Vagina (tissue), 2 donors: ENCODE results near the gene WARS2. TPM values are rescaled to one million over a fixed set of nuclear protein-coding genes. Genes with fewer than 3 reads are reported as not detected.

ENCODE experiments used
- DNase-seq, 2 donors: peaks; one replicate each; pipeline ENCODE4 v3.0.0-alpha.2; 2017; ENCODE audit errors: extremely low spot score in 2 of 2
- H3K27ac ChIP-seq: fragments of 200-600 bp; sonication (generic); one replicate; pipeline ENCODE4 v1.5.1; 2019
- H3K27me3 ChIP-seq: fragments of 200-600 bp; sonication (generic); one replicate; pipeline ENCODE4 v1.5.1; 2019
- H3K36me3 ChIP-seq, 2 donors: fragments of 200-600 bp; sonication (generic); one replicate each; pipeline ENCODE4 v1.5.1; 2017 to 2019
- H3K4me1 ChIP-seq: fragments of 200-600 bp; sonication (generic); one replicate; pipeline ENCODE4 v1.5.1; 2019
- H3K4me3 ChIP-seq, 2 donors: fragments of 200-600 bp; sonication (generic); 1 replicate in 1 of 2; 2 replicates in 1 of 2; pipeline ENCODE4 v1.5.1; 2016 to 2019
- H3K9me3 ChIP-seq: fragments of 200-600 bp; sonication (generic); one replicate; pipeline ENCODE4 v1.5.1; 2019
- POLR2A ChIP-seq, 2 donors: fragments of 450-650 bp; IDR thresholded peaks; one replicate each; pipeline ENCODE4 v1.6.1; 2017; ENCODE audit warnings: antibody characterized with exemption in 2 of 2, mild to moderate bottlenecking in 2 of 2, moderate library complexity in 2 of 2
- POLR2AphosphoS5 ChIP-seq, 2 donors: sonication (generic); formaldehyde crosslinking; IDR thresholded peaks; one replicate each; pipeline ENCODE4 v1.9.0; 2017; ENCODE audit warnings: antibody characterized with exemption in 2 of 2, mild to moderate bottlenecking in 2 of 2, low read depth in 1 of 2; ENCODE audit not compliant: insufficient read depth in 1 of 2
- intact Hi-C: fragments of 100-400 bp; cut with DNase I; formaldehyde crosslinking; loops from one replicate; pipeline ENCODE4 v1.15.1; 2023
- total RNA-seq: library from RNA; depleted of rRNA; stranded (reverse); fragments of >200 nt; gene quantifications from one replicate; pipeline ENCODE4 v1.2.3, GENCODE V29; 2016
- TF ChIP-seq, protein P1 (sequence below), 3 experiments: fragments of 450-650 bp in 2 of 3; fragments of 200-600 bp in 1 of 3; sonication (generic) in 1 of 3; IDR thresholded peaks; one replicate each; pipeline ENCODE4 v1.5.1; 2017 to 2019; ENCODE audit warnings: antibody characterized with exemption in 3 of 3, mild to moderate bottlenecking in 2 of 3, moderate library complexity in 2 of 3

The WARS2 gene
- total RNA-seq, 1 donor from 2014 or later, result 8.3 TPM

DNA sequence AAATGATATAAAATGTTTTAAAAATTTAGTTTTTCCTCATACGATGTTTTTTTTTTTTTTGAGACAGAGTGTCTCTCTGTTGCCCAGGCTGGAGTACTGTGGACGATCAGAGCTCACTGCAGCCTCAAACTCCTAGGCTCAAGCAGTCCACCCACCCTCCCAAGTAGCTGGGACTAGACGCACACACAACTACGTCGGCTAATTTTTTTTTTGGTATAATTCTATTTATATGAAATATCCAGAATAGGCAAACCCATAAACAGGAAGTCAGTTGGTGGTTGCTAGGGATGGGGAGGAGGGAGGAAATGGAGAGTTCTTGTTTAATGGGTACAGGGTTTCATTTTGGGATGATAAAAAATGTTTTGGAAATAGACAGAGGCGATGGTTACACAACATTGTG, 56.5 kb downstream of the WARS2 start:
- no peak overlapping the region for H3K27ac ChIP-seq
- peaks cover 6% of the 10 kb centered on the region for H3K4me1 ChIP-seq
- intact Hi-C loops, result no loop called here
- H3K36me3 ChIP-seq, result no peaks in the 10 kb centered on the region
- no peaks in the 10 kb centered on the region for H3K27me3 ChIP-seq
- no peak for DNase-seq
- TF ChIP-seq POLR2A (IDR thresholded peaks at IDR 0.05), result no peak
- TF ChIP-seq, protein P1, sequence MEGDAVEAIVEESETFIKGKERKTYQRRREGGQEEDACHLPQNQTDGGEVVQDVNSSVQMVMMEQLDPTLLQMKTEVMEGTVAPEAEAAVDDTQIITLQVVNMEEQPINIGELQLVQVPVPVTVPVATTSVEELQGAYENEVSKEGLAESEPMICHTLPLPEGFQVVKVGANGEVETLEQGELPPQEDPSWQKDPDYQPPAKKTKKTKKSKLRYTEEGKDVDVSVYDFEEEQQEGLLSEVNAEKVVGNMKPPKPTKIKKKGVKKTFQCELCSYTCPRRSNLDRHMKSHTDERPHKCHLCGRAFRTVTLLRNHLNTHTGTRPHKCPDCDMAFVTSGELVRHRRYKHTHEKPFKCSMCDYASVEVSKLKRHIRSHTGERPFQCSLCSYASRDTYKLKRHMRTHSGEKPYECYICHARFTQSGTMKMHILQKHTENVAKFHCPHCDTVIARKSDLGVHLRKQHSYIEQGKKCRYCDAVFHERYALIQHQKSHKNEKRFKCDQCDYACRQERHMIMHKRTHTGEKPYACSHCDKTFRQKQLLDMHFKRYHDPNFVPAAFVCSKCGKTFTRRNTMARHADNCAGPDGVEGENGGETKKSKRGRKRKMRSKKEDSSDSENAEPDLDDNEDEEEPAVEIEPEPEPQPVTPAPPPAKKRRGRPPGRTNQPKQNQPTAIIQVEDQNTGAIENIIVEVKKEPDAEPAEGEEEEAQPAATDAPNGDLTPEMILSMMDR (IDR thresholded peaks at IDR 0.05), result no peak
- no peak for TF ChIP-seq POLR2AphosphoS5 (IDR thresholded peaks at IDR 0.05; ENCODE audit: insufficient read depth in 1 of 2, low read depth in 1 of 2)
- H3K4me3 ChIP-seq, result no peak overlapping the region
- H3K9me3 ChIP-seq, result no peaks in the 10 kb centered on the region

GRCh38 chr1:119083479-119083878, 57.0 kb downstream of the WARS2 start:
- H3K4me1 ChIP-seq, result peaks cover 6% of the 10 kb centered on the region
- no peaks in the 10 kb centered on the region for H3K36me3 ChIP-seq
- no peaks in the 10 kb centered on the region for H3K9me3 ChIP-seq
- H3K27ac ChIP-seq, result no peak overlapping the region
- no peaks in the 10 kb centered on the region for H3K27me3 ChIP-seq
- no peak for TF ChIP-seq POLR2A (IDR thresholded peaks at IDR 0.05)
- TF ChIP-seq POLR2AphosphoS5 (IDR thresholded peaks at IDR 0.05; ENCODE audit: insufficient read depth in 1 of 2, low read depth in 1 of 2), result no peak
- TF ChIP-seq, protein P1 (IDR thresholded peaks at IDR 0.05), result no peak
- intact Hi-C loops, result no loop called here
- DNase-seq, result no peak
- H3K4me3 ChIP-seq, result no peak overlapping the region

GRCh38 chr1:119081700-119082099, 58.8 kb downstream of the WARS2 start:
- intact Hi-C loops, result no loop called here
- H3K27ac ChIP-seq, result no peak overlapping the region
- TF ChIP-seq, protein P1 (IDR thresholded peaks at IDR 0.05), result no peak
- TF ChIP-seq POLR2AphosphoS5 (IDR thresholded peaks at IDR 0.05; ENCODE audit: insufficient read depth in 1 of 2, low read depth in 1 of 2), result no peak
- no peak for TF ChIP-seq POLR2A (IDR thresholded peaks at IDR 0.05)
- DNase-seq, result no peak
- H3K9me3 ChIP-seq, result no peaks in the 10 kb centered on the region
- H3K36me3 ChIP-seq, result no peaks in the 10 kb centered on the region
- peaks cover 6% of the 10 kb centered on the region for H3K4me1 ChIP-seq
- H3K4me3 ChIP-seq, result no peak overlapping the region
- H3K27me3 ChIP-seq, result no peaks in the 10 kb centered on the region

GRCh38 chr1:119081267-119081666, 59.2 kb downstream of the WARS2 start:
- no peak for TF ChIP-seq POLR2A (IDR thresholded peaks at IDR 0.05)
- TF ChIP-seq, protein P1 (IDR thresholded peaks at IDR 0.05), result no peak
- no peak for TF ChIP-seq POLR2AphosphoS5 (IDR thresholded peaks at IDR 0.05; ENCODE audit: insufficient read depth in 1 of 2, low read depth in 1 of 2)

GRCh38 chr1:119080586-119080985, 59.9 kb downstream of the WARS2 start:
- H3K27ac ChIP-seq, result no peak overlapping the region
- no peaks in the 10 kb centered on the region for H3K9me3 ChIP-seq
- no peaks in the 10 kb centered on the region for H3K36me3 ChIP-seq
- no peaks in the 10 kb centered on the region for H3K27me3 ChIP-seq
- no peak for TF ChIP-seq POLR2A (IDR thresholded peaks at IDR 0.05)
- TF ChIP-seq POLR2AphosphoS5 (IDR thresholded peaks at IDR 0.05; ENCODE audit: insufficient read depth in 1 of 2, low read depth in 1 of 2), result no peak
- TF ChIP-seq, protein P1 (IDR thresholded peaks at IDR 0.05), result no peak
- H3K4me1 ChIP-seq, result peaks cover 6% of the 10 kb centered on the region
- no peak overlapping the region for H3K4me3 ChIP-seq
- intact Hi-C loops, result no loop called here
- no peak for DNase-seq

More at GRCh38 chr1:119081267-119081666, 59.2 kb downstream of the WARS2 start:
- Histone ChIP-seq H3K9me3 (no peaks in the 10 kb centered on the region), H3K36me3 (no peaks in the 10 kb centered on the region), H3K27me3 (no peaks in the 10 kb centered on the region), H3K4me1 (peaks cover 6% of the 10 kb centered on the region), H3K27ac (no peak overlapping the region), H3K4me3 (no peak overlapping the region)
- no peak for DNase-seq
- intact Hi-C loops, result no loop called here
